ENCODE data around the gene LTBP1.
"Not testable (repeated sequence)": the region's sequence is repeated elsewhere in the genome, so short reads cannot be mapped to it uniquely, and the experiment has no call there.

The LTBP1 gene

DNA sequence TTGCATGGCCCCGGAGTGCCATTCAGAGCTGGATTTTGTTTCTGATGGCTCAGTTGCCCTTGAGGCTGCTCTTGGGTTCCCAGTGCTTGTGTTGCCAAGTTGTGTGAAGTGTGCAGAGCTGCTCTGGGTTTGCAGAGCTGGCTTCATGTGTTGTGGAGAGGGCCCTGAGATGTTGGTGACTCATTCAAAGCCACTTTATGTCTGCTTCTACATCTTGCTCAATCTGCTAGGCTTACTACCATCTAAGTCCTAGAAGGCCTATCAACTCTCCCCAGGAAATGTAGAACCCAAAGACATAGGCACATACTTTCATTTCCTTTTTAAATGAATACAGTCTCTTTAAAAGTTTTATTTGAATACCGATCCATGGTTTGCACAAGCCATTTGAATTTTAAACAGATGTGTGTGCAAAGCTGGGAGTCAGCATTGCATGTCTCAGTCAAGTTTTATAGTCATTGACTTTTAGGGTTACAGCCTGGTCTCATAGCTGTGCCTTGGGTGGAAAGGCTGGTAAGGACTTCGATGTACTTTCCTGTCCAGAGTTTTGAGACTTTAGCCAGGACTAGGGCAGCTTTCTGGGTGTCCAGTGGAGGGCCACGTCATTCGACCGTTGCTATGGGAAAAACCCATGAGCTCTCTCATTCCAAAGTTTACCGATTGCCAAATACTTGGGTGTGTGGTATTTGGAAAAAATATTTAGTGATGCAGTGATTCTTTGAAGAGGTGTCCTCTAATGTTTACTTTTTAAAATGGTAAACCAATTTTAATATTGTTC, 105.0 kb downstream of the LTBP1 start:
- no peak for DNase-seq

- DNase-seq = no peak
Observed at GRCh38 chr2:33052361-33052735, 105.6 kb downstream of the LTBP1 start.

DNA sequence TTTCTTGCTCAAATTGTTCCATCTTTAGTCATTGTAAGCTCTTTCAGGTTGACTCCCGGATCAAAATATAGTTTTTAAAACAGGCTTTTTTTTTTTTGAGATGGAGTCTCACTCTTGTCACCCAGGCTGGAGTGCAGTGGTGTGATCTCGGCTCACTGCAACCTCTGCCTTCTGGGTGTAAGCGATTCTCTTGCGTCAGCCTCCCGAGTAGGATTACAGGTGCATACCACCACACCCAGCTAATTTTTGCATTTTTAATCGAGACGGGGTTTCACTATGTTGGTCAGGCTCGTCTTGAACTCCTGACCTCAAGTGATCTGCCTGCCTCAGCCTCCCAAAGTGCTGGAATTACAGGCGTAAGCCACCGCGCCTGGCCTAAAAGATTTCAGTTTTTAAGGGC, 106.0 kb downstream of the LTBP1 start:
- not testable (repeated sequence) for DNase-seq

DNA sequence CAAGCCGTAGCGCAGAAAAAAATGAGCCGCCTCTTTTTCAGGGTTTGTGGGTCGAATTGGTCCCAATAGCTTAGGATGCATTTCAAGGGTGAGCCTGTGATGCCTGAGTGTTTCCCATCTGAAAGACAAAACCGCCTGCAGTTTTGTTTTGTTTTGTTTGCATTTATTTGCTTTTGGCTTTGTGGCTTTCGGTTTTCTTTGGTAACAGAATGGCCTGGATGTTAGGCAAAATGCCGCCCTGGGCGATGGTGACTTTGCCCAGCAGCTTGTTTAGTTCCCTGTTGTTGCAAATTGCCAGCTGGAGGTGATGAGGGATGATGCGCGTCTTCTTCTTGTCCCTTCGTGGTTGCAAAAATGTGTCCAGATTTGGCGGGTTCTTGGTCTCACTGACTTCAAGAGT, 109.4 kb downstream of the LTBP1 start:
- DNase-seq = no peak

- not testable (repeated sequence) for DNase-seq
Observed at GRCh38 chr2:33057307-33058028, 110.7 kb downstream of the LTBP1 start.

- no peak for DNase-seq
Observed at GRCh38 chr2:33058716-33059470, 112.1 kb downstream of the LTBP1 start.

DNA sequence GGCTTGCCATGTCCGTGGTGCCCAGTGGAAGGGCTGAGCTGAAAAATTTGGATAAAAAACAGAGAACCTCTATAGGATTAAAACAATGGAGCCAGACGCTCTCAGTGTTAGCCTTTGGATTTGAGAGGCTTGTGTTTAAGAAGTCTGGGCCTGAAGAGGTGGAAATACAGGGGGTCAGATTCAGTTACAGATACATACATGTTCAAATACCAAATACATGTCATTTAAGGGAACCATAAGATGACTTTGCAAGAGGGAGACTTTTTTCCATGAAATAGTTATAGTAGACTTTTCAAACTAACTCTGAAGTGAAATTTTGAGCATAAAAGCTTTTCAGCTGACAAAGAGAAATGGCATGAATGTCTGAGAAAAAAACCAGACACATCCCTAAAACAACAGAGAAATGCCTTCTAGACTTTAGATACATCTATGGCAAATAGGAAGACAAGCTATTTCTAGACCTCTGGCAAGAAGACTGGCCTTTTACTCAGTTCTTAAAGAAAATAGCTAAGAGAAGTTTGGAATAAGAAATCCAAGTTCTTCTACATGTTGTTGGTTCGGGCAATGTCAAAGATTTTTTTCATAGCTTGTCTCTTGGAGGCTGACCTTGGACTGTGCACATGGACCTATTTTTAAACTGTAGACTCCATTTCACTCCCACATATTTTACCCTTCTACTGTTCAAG, 112.9 kb downstream of the LTBP1 start:
- DNase-seq = no peak

DNA sequence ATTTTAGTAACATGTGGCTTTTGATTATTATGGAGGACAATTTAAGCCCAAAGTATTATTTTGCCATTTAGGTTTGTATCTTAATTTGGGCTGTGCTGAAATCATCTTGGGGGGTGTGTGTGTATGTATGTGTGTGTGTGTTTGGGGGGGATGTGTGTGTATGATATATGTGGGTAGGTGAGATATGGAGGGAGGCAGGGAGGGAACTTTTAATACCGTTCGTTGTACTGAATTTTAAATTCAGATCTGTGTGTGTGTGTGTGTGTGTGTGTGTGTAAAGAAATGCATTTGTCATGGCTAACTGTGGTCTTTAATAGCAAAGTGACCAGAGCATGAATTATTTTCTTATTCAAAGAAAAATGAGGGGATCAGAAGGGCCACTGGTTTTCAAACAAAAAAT, 113.7 kb downstream of the LTBP1 start:
- DNase-seq = no peak

DNA sequence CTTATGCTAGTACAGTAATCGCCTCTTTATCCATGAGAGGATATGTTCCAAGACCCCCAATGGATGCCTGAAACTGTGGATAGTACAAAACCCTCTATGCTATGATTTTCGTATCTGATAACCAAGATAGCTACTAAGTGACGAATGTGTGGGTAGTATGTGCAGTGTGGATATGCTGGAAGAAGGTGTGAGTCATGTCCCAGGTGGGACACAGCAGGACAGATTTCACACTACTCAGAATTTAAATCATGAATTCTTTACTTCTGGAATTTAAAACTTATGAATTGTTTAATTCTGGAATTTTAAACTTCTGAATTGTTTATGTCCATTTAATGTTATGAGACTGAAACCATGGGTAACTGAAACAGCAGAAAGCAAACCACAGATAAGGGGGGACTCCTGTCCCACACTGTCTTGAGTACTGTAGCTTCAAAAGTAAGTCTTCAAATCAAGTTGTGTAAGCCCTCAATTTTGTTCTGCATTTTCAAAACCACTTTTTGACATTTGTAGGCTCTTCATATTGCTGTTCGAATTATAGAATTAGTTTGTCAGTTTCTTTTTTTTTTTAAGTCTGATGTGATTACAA, 116.0 kb downstream of the LTBP1 start:
- no peak for DNase-seq

- DNase-seq = no peak
Observed at GRCh38 chr2:33064349-33064801, 117.6 kb downstream of the LTBP1 start.

- DNase-seq = no peak
Observed at GRCh38 chr2:33067598-33067997, 120.8 kb downstream of the LTBP1 start.

GRCh38 chr2:33068261-33068660, 121.5 kb downstream of the LTBP1 start:
- no peak for DNase-seq

DNA sequence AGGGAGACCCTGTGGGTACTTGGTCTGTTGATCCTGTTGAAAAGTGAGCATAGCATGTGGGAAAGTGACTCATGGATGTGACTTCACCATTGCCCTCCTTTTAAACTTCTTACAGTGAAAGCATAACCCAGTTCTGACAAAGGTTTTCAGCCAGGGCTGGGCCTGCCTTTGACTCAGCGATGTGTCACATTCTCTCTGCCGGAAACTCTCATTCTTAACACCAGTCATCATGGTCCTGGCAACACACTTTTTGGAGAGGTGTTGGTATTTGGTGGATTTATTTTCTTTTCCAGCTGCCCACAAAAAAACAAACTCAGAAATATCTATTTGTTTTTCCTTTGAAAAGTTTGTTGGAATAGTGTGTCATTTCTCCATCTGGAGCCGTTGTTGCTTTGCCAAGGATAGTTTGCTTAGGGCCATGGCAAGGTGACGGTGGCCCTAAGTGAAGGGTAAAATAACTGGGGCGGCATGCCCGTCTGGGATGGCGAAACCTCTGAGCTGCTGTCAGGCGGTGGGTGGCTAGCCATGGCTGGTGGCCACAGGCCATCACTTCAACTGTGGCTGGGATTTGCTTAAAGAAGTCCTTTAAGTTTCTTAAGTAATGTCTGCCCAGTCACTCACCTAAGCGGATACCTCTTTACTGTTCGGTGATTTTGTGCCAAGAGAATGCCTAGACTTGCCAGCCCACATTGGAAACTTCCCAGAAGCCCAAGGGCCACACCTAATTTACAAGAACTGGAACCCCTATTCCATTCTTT, 123.3 kb downstream of the LTBP1 start:
- DNase-seq = peak; percentile 41

DNA sequence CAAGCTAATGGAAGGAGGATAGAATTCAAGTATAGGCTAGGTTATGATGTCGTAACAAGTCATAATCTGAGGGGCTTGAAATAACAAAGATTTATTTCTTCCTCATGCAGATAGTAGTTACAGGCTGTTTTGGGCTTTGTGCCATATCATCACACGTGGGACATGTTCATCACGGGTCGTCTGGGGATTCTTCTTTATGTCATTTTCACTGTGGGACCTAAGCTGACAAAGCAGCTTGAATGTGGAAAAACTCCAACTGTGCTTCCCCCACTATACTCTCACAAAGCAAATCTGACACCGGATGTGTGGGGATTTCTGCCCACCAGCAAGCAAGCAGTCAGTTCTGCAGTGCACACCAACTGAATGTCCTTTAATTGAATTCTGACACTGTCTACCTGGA, 124.8 kb downstream of the LTBP1 start:
- no peak for DNase-seq

DNA sequence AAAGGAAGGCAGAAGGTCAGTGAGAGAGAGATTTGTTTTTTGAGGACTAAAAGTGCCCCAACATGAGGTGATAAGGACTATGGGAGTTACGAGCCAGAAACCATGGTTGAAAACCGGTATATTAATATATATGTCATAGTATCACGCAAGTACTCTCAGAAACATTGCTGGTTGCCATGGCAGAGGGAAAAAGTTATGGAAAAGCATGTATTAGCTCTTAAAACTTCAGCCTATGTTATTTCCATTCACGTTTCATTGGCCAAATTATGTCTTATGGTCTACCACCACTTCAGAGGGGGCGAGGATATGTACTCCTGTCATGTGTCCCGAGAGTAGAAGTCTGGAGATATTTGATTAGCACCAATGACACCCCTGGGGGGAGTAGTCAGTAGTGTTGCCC, 125.9 kb downstream of the LTBP1 start:
- DNase-seq = no peak

GRCh38 chr2:33073018-33073417, 126.3 kb downstream of the LTBP1 start:
- DNase-seq = no peak

DNA sequence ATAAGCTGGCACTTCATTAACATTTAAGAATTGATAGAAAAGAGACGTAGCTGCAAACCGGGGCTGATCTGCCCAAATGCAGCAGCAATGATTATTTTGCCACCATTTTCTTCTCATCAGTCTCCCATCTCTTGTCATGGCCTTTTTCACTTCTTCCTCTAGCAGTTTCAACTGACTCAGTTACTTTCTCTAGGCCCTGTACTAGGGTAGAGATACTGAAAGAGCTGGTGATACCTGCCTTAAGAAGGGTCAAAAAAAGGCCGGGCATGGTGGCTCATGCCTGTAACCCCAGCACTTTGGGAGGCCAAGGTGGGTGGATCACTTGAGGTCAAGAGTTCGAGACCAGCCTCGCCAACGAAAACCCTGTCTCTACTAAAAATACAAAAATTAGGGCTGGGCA, 127.4 kb downstream of the LTBP1 start:
- no peak for DNase-seq

GRCh38 chr2:33077311-33077710, 130.6 kb downstream of the LTBP1 start:
- DNase-seq = no peak

DNA sequence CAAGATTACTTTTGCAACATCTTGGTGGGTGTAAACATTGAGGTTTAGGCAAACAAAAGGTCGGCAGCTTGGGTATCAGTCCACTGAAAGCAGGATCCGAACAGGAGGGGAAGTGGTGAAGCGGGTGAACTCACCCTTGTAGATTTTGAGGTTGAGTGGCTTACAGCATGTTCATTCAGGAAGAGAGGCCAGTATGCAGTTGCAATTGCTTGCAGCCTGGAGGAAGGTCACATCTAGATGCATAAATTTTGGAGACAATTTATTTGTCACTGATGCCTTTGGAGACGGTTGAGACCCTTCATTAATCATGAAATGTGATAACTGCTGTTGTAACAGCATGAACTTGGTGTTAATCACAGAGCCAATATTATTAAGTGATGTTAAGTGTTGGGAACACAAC, 131.1 kb downstream of the LTBP1 start:
- no peak for DNase-seq

DNA sequence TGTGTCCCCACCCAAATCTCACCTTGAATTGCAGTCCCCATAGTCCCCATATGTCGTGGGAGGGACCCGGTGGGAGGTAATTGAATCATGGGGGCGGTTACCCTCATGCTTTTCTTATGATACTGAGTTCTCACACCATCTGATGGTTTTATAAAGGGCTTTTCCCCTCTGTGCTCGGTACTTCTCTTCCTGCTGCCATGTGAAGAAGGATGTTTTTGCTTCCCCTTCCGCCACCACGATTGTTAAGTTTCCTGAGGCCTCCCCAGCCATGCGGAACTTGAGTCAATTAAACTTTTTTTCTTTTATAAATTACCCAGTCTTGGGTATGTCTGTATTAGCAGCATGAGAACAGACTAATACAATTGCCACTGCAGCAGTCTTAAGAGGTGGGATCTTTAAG, 134.9 kb downstream of the LTBP1 start:
- no peak for DNase-seq

GRCh38 chr2:33083699-33084387, 137.1 kb downstream of the LTBP1 start:
- no peak for DNase-seq

Measured in left hindlimb (tissue), 1 donor.